ENCODE data around the gene MDK. TPM values are rescaled to one million over a fixed set of nuclear protein-coding genes. Genes with fewer than 3 reads are reported as not detected.

Gene MDK
- total and polyA plus RNA-seq, 2 of the 4 experiments (the other 2 are of a cell fraction), result 25.8 to 377 TPM

GRCh38 chr11:46421257-46421880, 39.9 kb downstream of the MDK start:
- H3K4me2 ChIP-seq (ENCODE audit: low read depth, low read length), result no peak overlapping the region
- dilution Hi-C loops (cut with HindIII; ENCODE audit: low sequenced_read_pairs, unreplicated experiment) (no loop called here), intact Hi-C loops (cut with micrococcal nuclease) (no loop called here), in situ Hi-C loops (cut with MboI; ENCODE audit: low sequenced_read_pairs) (no loop called here)
- WGBS, 2 experiments (ENCODE audit: extremely low coverage in 2 of 2, insufficient read length in 1 of 2), result 90% methylated on average over 5 of the region's 8 CpGs; no CpG with 5 or more reads in 1 of the 2 experiments
- no peak for TF ChIP-seq ELK1 (IDR thresholded peaks at IDR 0.05; ENCODE audit: borderline replicate concordance, low read depth, low read length)
- TF ChIP-seq RAD21 (IDR thresholded peaks at IDR 0.05; ENCODE audit: low read length), result no peak
- TF ChIP-seq CEBPB (IDR thresholded peaks at IDR 0.05; ENCODE audit: low read depth, low read length), result no peak
- TF ChIP-seq BHLHE40 (IDR thresholded peaks at IDR 0.05; ENCODE audit: low read depth, low read length), result no peak
- no peak for TF ChIP-seq FOS (IDR thresholded peaks at IDR 0.05; ENCODE audit: low read depth, low read length)
- no peak for TF ChIP-seq MXI1 (IDR thresholded peaks at IDR 0.05; ENCODE audit: borderline replicate concordance, low read depth, low read length)
- no peak for TF ChIP-seq CTCF (conservative IDR thresholded peaks at IDR 0.05; ENCODE audit: low read depth, low read length)
- BruUV-seq (replicated peaks), result no TSS peak
- no peaks in the 10 kb centered on the region for H3K27me3 ChIP-seq (ENCODE audit: control insufficient read depth, insufficient read depth, low read length)
- no peak overlapping the region for H3K4ac ChIP-seq (ENCODE audit: low read depth, low read length)
- no peak overlapping the region for H4K91ac ChIP-seq (ENCODE audit: insufficient read depth, low read depth, low read length)
- no peak for DNase-seq
- no peaks in the 10 kb centered on the region for H3K9me3 ChIP-seq (ENCODE audit: control insufficient read depth, insufficient read depth, low read length)
- no peak overlapping the region for H3K14ac ChIP-seq (replicated peaks; ENCODE audit: low read depth, low read length)
- H2AK9ac ChIP-seq (replicated peaks; ENCODE audit: low read depth, low read length, poor library complexity), result no peak overlapping the region
- no peak overlapping the region for H4K8ac ChIP-seq (ENCODE audit: low read depth in 2 of 2, low read length in 2 of 2)
- H2BK120ac ChIP-seq (ENCODE audit: low read depth, low read length), result no peak overlapping the region
- no peak overlapping the region for H2AFZ ChIP-seq (replicated peaks; ENCODE audit: low read length, poor library complexity)
- no peak overlapping the region for H3K27ac ChIP-seq (ENCODE audit: insufficient read depth, low read length)
- H3K9me1 ChIP-seq (ENCODE audit: insufficient read depth, low read length), result peaks cover 15% of the 10 kb centered on the region; the same call in 1 of the 2 replicates
- no peak overlapping the region for H2BK15ac ChIP-seq (ENCODE audit: low read depth, low read length)
- H3K18ac ChIP-seq (ENCODE audit: low read depth, low read length), result no peak overlapping the region
- H2BK5ac ChIP-seq (ENCODE audit: low read depth, low read length, poor library complexity, severe bottlenecking), result no peak overlapping the region
- no peak overlapping the region for H2BK20ac ChIP-seq (ENCODE audit: low read depth, low read length)
- CTCF ChIA-PET, result no interaction called here
- no peak for ATAC-seq (ENCODE audit: low read depth)
- no peak overlapping the region for H3K4me3 ChIP-seq (ENCODE audit: insufficient read depth, low read depth, low read length)
- H3K79me1 ChIP-seq (ENCODE audit: low read depth in 1 of 2, low read length in 2 of 2), result peaks cover 0 to 12% of the 10 kb centered on the region in 2 experiments; a peak in 1 of 4 replicates
- no peak overlapping the region for H4K5ac ChIP-seq (ENCODE audit: low read depth, low read length)
- peaks cover 20% of the 10 kb centered on the region for H3K36me3 ChIP-seq (ENCODE audit: control insufficient read depth, insufficient read depth, low read length)
- no peak overlapping the region for H3K9ac ChIP-seq (ENCODE audit: low read depth, low read length)
- no peaks in the 10 kb centered on the region for H3K4me1 ChIP-seq (ENCODE audit: control insufficient read depth, insufficient read depth, low read length)
- H4K20me1 ChIP-seq (ENCODE audit: insufficient read depth, low read length), result no peaks in the 10 kb centered on the region
- POLR2A ChIA-PET (ENCODE audit: unreplicated experiment), result no interaction called here
- H2AK5ac ChIP-seq (ENCODE audit: low read depth, low read length), result no peak overlapping the region
- H3K56ac ChIP-seq (ENCODE audit: extremely low read depth, insufficient read depth, low read length), result no peak overlapping the region
- H3K23ac ChIP-seq (ENCODE audit: low read depth, low read length), result no peak overlapping the region

Measured in IMR-90 (cell line).